ACHN (cell line): ENCODE data around the gene AUTS2.
A peak's percentile ranks its signal among the peaks of the same experiment; 100 is the strongest.

Experiments
- DNase-seq: peaks from one replicate; pipeline ENCODE4 v3.0.0-alpha.2; 2015
- in situ Hi-C: cut with HindIII; loops from 2 replicates; pipeline ENCODE4 v1.10.0; 2017; ENCODE audit warnings: low sequenced_read_pairs, low pct_ligation_motif_present, low pct_unique_long_range_greater_than_20kb

The AUTS2 gene

DNA sequence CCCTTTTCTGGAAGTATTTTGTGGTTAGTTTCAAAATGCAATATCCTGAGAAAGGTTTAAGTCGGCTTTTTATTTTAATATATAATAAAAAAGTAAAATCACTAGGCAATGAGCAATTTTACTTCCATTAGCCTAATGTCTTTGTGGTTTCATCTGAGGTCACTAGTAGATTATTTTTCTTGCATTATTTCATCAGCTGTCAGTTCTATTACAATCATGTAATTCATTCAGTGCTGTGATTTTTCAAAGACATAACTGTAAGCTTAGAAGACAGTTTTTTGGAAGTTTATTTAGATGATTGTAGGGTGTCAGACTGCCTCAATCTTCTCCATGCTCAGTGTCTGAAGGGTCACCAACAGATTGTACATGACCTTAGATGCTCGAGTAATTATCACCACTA is 965.7 kb downstream of the AUTS2 start:
- in situ Hi-C loops: no loop called here
- DNase-seq: no peak

DNA sequence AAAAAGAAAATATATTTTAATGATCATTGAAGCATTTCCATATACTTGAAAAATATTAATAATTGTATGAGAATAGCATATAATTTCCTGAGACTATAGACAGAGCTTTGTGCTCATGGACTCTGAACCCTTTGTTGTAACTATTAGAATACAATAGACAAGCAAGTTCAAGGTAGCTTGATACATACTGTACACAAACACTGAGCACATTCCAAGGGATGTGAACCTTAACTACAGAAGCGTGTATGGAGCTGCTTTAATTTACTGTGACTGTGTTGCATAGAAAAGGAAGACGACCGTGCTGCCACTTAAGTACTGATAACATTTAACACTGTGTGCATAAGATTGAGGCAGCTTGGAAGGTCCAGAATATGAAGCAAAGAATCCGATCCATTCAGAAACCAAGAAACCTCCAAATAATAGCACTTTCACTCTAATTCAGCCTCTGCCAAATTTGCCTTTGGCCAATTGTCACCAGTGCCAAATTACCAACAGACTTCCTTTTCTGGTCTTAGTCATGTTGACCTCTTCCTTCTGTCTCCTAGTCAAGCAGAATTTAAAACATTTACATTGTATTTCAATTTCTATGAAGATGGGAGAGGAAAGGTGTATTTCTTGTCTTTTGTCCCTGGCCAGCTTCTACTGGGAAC is 967.6 kb downstream of the AUTS2 start:
- in situ Hi-C loops: no loop called here

DNA sequence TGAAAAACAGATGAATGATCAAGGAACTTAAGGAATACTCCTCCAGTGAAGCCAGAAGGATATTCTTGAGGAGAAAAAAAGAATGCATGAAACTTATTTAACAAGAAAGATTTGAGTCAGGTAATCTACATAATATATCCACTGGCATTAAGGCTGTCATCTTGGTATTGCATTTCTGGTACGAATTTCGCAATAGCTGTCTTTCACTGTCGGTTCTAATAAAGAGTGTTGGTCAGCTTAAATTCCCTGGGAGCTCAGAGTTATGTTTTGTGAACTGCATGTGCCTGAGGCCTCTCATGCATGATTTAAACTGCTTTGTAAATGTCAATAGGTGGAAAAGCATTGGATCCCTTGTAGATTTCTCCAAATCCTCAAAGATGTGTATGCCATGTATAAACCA is 968.4 kb downstream of the AUTS2 start:
- in situ Hi-C loops: no loop called here
- DNase-seq: no peak

More for the DNA sequence above, 967.6 kb downstream of the AUTS2 start:
- no peak for DNase-seq

DNA sequence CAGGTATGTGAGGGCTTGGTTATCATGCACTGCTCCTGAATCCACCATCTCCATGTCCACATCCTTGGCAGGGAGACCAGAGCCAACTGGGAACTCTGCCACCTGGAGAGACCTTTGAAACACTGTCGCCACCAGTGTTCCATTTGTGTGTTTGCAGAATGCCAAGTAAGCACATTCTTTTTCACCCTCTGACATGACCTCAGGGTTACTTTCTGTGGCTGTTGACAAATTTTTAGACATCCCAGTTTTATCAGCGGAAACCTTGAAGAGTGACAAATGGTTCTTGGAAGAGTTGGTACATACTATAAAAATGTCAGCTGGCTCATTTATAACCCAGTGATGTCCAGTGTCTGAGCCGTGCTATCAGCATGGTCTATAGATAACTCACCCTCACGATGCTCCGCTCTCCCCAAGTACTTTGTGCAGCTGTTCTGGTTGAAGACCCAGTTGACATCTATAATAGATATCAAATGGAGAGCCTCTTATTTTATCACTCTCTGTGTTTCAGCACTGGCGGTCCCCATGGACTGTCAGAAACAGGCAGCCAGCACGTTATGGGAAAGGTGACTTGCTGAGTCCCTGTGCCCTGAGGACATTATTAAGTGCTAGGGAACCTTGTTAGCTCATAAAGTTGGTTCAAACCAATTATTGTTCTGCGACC is 970.5 kb downstream of the AUTS2 start:
- in situ Hi-C loops: no loop called here
- DNase-seq: no peak

DNA sequence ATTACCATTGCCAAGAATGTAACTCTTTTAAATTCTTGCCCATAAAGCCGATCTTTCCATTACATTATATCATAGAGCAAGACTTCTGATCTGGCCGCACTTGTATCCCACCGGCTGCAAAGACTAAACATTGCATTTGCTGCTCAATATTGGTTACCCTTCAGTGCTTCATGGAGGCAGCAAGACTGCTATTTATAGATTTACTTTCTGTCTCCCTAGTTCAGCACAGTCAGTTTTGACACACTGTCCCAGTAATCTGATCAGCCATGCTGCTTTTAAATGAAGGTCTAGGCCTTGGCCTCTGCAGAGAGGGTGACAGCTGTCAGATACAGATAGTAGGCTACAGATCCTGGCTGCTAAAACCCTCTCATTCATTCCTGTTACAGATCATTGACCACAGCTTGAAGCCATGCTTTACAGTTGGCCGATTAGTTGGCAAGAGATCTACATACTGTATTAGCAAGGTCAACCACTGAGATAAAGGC is 971.1 kb downstream of the AUTS2 start:
- in situ Hi-C loops: no loop called here
- peak; percentile 69 for DNase-seq

DNA sequence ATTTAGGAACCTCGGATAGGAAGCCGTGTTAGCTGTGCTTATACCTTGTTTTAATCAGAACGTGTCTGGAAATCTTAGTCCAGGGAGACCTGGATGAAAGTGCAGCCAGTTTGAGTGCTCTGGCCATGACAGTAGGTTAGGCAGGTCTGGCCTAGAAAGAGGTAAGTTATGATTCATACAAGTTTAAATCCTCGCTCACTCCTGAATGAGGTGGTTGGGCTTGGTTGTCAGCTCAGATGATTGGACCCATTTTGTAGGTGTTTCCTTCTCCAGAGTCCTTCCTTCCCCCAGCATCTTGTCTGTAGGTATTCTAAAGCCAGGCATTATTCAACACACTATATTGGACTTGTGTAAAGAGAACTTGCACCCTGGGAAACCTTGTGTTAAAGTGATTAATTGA is 971.8 kb downstream of the AUTS2 start:
- no peak for DNase-seq
- in situ Hi-C loops: no loop called here

DNA sequence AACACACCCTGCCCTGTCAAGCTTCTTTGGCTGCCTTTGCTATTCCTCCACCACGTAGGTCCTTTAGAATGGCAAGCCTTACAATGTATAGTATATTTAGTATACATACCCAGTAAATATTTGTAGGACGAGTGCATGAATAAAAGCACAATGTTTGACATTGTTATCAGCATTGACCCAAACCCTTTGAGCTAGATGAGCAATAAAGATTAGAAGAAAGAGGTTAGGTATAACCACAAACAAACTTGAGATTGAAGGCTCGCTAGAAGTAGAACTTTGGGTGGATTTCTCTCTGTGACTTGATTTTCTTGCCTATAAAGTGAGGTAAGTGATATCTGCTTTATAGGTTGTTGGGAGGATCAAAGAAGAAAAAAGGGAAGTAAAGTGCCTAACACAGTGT is 972.7 kb downstream of the AUTS2 start:
- DNase-seq: no peak
- in situ Hi-C loops: no loop called here

DNA sequence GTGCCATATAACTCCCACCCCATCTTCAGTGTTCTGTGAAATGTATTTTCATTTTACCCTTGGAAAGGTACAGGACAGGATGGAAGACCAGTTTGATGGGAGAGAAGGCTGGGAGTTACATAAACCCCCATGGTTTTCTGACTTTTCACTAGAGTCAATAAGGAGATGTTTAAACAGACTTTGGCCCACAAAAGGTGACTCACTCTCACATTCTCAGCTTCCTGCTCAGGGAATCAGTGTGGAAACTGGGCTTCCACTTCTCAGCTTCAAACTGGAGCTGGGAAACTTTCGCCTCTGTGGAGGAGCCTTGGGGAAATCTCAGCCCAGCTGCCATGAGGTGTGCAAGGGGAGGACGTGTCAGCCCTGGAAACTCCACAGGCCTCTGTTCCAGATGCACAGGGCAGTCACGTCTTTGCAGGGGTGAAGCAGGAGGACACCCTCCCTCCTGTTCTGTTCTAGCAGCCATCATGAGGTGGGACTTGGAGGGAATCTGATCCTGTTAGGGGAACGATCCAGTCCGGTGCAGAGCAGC is 973.2 kb downstream of the AUTS2 start:
- in situ Hi-C loops: no loop called here
- peak; percentile 17 for DNase-seq

DNA sequence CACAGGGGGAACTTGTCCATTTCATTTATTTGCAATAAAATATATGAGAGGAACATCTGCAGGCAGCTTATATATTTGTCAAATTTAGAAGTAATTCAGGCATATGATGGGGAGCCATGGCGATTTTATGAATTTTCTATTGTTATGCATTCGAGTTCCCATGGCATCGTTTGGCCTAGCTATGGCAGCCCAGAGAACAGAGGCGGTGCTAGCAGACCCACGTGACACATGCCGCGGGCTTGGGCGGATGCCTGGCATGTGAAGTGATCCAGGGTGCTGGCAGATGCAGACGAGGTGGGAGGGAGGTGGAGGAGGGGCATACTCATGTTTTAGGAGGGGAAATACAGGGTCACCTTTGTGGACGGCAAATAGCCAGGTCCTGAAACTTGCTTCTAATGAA is 973.7 kb downstream of the AUTS2 start:
- no peak for DNase-seq
- in situ Hi-C loops: no loop called here

DNA sequence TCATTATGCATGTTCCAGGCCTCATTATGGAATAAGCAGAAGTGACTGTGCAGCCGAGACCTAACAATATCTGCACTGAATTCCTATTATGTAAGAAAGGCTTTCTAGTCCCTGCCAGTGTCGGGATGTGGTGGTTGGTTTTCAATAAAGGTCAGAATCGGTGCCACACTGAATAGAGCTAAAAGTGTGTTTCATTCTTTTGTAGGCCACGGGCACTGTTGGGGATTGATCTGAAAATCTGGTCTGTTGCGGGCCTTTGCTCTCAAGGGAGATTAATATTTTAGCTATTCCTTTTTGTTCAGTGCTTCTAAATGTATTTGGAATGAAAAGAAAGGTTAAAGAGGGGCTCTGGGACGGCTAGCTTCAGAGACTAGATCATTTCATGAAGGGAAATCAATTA is 974.3 kb downstream of the AUTS2 start:
- no peak for DNase-seq
- in situ Hi-C loops: no loop called here

DNA sequence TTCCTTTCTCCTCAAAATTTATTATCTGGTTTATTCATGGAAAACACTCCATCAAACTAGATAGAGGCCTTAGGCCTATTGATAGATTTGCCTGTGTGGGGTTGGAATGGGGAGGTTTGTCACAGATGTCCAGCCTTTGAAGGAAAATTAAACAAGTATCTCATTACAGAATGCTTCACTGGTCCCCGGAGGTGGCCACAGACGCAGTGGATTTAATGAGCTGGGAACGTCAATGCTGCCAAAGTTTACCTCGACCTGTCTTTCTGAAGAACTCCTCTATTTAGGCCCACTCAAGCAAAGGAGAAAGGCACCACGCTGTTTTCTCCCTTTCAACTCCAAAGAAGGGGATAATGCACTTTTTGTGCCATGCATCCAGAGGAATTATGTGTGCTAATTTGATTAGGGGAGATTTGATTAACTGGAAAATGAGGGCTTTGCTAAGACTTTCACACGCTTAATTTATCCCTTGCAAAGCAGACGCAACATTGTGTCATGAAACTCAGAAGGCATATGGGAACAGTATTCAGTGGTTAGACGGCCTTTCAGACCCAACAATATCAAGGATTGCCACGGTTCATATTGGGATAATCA is 974.9 kb downstream of the AUTS2 start:
- in situ Hi-C loops: no loop called here
- DNase-seq: no peak

DNA sequence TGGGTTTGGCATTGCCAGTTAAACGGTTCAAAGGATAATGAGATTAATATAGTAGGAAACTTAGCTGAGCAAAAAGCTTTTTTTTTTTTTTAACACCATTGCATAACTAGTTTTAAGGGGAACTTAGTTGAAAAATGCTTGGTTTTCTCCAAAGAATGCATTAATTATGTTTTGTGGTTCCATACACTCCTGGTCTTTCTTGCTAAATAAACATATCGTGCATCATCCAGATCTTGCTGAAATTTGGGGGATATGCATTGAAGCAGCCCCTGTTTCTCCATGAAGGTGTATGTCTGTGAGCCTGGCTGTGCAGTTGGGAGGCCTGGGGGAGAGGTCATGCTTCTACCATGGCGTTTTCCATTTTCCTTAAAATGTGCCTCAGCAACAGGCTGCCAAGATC is 975.4 kb downstream of the AUTS2 start:
- DNase-seq: no peak
- in situ Hi-C loops: no loop called here

DNA sequence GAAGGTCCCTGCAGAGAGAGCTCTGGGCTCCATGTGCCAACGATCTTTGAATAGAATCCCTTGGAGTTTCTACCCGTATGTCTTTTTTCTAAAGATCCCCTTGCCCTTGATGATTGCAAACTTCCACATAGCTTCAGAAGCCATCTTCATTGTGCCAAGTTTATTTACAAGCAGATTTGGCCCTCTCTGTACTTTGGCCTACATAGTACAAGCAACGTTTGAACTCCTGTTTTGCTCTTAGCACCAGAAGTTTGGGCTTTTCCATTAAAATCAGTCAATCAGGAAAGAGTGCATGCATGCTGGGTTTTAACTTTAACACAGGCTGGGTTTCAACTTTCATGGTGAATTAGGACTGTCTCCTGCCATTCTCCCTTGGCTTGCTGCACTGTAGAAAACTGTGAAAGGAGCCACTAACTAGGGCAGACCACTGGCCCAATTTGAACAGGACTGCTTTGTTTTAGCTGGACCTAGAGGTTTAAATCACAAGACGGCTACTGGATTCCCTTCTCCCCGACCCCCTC is 976.1 kb downstream of the AUTS2 start:
- DNase-seq: no peak
- in situ Hi-C loops: no loop called here

DNA sequence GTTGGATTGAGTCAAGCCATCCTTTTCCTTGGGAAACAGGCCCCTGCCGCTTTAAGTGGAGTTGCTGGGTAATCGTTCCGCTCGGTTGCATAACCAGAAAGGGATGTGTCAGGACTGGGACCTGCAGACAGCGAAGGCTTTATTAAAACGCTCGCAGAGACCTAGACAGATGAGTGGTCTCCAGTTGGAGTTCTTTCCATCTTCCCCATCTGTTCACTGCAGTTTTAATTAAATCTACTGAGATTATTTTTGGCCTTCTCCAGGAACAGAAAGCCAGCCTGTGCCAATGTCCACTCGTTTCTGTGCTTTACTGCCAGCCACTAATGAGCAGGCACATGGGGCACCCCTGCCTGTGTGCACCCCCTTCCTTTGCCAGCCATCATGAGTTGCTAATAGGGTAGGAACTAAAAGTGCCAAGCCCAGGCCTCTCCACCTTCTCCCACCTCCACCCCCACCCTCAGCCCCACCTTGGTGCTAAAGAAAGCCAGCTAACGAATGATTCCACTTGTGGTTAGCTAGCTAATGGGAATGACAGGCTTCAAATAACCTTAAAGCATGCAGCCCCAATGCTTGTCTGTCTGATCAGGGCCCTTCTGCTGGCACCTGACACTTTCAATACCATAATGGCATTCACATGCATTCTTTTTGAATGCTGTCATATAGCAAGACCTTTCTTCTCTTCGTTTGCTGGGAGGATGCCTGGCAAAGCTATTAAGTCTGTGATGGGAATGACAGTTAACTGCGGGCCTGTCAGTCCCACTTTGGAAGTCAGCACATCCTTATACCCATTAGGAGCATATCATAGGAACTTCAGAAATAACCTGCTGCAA is 976.9 kb downstream of the AUTS2 start:
- in situ Hi-C loops: no loop called here
- DNase-seq: no peak

DNA sequence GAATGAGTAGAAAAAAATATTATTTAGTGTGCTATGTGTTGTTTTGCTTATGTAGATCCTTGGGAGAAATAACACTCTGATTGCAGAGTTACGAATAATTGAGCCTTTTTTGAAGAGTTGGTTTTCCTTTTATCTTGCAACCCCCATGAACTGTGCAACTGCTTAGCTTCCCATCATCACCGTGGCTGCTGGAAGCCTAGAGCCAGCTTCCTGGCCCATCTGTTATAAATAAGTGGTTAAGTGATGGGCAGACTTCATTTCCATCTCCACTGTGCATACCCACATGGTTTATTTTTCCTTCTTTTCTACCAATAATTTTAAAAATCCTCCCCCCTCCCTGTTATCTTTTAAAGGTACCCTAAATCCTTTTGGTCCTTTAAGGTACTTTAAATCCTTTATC is 978.8 kb downstream of the AUTS2 start:
- DNase-seq: no peak
- in situ Hi-C loops: no loop called here

DNA sequence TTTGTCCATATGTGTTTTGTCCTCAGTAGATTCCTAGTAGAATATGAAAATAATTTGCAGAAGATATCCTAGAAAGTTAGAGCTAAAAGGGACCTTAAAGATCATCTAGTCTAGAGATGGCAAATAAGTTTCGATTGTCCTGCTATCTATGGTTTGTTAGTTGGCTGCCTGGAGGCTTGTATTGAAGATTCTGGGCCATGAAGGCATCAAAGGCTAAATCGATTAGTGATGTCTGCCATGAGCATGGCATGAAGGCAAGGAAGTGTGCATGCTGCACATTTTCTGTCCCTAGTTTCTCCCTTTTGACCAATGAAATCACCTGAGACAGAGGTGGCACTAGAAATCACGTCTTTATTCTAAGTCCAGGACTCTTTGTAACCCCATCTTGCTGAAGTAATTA is 979.9 kb downstream of the AUTS2 start:
- in situ Hi-C loops: no loop called here
- DNase-seq: no peak

DNA sequence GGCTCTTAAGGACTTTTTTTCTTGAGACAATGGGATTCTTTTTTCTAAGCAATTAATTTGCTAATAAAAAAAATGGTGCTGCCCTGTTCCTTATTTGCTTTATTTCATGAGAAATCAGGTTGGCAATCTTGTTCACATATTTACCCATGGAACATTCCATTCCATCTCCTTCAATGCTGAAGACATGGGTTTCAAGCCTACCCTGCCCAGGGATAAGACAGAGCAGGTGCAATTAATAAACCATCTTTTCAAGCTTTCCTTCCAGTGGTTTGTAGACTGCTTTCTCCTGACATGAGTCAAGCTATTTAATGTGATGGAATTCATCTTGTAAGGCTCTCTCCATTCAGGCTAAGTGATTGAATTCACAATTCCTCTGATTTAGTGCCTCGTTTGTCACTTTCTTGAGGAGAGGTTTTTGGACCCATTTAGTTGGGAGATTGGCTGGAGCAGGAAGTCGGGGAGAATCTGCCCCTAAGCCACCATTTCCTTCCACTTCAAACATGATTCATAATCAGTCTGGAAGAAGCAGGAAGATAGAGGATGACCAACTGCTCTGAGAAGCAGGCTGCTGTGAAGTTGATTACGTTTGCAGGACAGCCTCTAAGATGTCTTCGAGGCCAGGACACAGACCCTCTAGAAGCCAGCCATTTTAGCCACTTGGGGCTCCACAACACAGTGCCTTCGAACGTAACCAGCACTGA is 981.3 kb downstream of the AUTS2 start:
- in situ Hi-C loops: no loop called here
- DNase-seq: no peak

DNA sequence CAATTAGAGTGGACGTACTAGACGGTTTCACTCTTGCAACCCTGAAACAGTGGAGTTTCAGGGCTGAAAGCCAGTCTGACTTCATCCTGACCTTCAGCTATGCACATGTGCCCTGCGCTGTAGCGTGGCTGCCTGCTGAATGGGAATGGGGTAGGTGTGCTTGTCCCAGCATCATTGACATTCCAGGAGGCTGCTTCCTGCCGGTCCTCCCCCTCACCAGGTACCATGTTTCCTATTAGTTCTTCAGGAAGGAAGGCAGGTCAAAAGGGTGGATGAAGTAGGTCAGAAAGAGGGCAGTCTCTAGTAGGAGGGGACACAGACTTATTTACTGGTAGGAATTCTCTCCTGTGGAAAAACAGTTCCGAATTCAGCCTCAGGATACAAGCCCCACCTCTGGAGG is 981.9 kb downstream of the AUTS2 start:
- in situ Hi-C loops: no loop called here
- no peak for DNase-seq
